Loucy (cell line): ENCODE results near the gene IL3RA.

Experiments used
- CTCF ChIP-seq: fragments of 200-600 bp; sonication (generic); conservative IDR thresholded peaks from 2 replicates; pipeline ENCODE4 v1.5.1; 2014; ENCODE audit warnings: mild to moderate bottlenecking, antibody characterized with exemption, low read length
- EZH2phosphoT487 ChIP-seq: fragments of 200-600 bp; IDR thresholded peaks from 2 replicates; pipeline ENCODE4 v1.6.1; 2018; ENCODE audit warnings: antibody characterized with exemption, mild to moderate bottlenecking, moderate library complexity, borderline replicate concordance

DNA sequence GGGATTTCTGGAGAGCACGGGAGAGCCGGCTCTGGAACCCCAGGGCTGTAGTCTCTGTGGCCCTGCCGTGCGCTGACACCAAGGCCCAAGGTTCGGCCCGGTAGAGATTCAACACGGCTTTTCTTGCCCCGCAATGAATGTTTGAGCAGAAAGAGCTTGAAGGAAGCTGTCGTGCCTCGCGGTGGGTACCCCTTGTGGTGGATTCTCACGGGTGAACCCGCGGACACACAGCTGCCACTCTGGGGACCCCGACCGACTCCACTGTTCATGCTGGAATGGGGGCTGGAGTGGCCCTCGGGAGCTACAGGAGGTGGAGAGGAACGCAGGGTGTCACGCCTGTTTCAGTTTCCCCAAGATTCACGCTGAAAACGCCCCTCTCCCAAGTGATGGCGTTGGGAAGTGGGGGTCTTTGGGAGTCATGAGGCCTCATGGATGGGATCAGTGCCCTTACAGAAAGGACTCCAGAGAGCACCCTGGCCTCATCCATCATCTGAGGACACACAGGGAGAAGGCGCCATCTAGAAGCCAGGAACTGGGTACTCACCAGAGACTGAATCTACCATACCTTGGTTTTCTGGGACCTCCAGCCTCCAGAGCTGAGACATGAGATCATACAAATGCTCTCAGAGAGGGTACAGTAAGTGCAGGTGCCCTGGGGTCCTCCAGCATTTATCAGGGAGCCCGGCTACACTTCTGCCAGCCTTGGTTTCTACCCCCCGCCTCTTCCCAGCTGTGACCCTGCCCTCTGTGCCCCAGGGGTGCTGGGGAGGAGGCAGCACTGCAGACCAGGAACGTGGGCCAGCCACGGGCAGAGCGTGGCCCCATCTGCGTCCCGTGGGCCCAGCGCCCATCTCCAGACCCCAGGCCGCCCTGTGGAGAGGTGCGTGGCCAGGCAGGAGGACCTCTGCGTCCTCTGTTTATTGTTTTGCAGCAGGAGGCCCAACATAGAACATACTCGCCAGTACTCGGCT, 49.0 kb downstream of the IL3RA start:
- TF ChIP-seq CTCF (no peak), EZH2phosphoT487 (no peak)
